ENCODE data around the gene CTBP1.

CTBP1 gene

DNA sequence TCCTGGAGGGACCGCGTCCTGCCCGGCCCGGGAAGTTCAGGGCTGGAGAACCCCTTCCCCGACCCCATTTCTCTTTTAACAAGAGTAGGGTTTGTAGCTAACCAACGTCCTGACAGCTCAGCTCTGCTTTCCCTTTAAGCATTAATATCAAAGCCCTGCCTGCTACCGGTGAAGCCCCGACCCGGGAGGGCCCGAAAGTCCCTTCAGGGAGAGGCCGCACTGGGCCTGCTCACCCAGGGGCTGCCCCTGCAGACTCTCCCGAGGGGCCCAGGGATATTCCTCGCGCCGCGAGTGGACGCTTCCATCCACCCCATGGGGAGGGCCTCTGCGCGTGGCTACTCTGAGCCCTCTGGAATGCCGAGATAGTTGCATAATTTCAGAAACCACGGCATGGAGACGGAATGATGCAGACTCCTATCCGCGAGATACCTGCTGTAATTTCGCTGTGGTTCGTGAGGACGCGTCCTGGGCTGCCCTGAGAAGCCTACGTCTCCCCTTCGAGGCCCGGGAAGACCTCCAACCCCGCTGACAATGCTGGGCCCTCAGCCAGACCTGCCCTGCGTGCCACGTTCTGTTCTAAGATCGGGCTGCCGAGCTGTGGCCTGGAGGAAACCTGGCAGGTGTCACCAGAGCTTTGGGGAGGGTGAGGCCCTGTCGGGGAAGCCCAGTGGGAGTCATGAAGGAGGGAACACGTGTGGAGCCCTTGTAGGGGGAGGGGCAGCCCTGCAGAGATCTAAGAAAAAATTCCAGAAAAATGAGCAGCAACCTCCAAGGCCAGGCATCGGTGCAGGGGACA is 999 bp upstream of the CTBP1 start:
- peak; percentile 30 for DNase-seq (ENCODE audit: low read depth)

DNA sequence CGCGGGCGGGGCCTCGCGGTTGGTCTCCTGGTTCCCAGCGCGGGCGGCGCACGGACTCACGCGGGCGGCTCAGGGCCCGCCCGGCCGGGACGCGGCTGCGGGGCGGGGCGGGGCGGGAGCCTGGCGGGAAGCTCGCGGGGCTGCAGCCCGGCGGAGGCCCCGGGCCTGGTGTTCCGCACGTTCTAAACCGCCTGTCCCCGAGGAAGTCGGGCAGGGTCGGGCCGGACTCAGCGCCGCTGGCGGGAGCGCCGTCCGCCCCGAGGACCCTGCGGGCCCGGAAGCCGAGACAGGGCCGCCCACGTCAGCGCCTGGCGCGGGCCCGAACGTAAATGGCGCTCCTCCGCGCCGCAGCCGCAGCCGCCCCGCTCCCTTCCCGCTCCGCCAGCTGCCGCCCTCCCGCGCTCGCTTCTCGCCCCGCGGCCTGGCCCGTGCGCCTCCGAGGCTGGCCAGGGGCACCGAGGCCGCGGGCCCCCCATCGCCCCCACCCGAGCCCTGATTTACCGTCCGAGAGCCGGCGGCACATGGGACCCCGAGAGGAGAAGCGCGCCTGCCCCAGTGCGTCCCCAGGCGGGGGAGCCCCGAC is 309 bp upstream of the CTBP1 start:
- peak; percentile 86 for DNase-seq (ENCODE audit: low read depth)

DNA sequence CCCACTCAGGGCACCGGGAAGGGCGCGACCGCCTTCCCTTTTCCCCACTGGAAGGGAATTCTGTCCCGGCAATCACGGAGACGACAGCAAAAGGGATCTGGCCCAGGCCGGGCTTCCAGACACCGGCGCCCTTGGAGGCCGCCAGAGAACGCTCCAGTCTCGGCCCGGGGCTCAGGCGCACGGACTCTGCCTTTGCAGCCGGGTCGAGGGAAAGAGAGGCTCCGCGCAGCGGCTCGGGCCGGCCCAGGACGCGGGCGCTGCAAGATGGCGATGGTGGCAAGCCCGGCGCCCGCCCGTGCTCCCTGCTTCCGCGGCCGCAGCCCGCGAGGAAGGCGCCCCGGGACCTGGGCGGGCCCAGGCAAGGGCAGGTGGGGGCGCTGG is 1.1 kb downstream of the CTBP1 start:
- no peak for DNase-seq (ENCODE audit: low read depth)

DNA sequence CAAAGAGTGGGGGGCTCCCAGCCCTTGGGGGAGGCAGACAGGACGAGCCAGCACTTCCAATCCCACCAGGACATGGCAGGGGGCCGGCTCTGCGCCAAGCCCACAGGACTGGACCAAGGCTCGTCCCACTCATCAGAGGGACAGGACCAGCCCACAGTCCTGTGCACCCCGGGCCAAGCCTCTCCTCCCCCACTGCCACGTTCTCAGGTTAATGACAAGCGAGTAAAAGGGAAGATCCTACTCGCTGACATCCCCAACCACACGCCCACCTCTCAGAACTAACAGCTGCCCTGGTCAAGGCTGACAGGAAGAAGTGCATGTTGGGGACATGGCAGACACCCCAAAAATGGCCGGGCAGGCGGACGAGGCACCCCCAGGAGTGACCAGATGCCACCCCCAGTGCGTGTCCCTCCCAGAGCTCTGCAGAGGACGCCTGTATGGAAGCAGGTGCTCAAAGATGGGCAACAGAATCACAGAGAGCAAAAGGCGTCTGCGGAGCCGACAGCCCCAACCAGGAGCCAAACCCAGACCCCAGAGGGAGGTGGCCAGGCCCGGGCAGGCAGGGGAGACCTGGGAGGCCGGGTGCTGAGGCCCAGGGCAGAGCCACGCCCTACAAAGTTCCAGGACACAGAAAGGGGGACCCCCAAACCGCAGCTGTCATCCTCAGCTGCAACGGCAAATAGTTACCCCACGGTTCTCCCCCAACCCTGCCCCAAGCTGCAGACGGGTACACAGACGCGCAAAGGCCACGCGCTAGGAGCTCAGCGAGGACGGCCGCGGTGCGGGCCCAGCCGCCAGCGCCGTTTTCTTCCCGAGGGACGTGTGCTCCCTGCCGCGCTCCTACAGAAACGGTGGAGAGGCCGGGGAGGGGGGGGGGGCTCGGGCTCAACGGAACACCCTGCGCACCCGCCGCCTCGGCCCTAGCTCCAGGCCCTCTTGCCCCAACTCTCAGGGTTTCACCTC is 1.7 kb downstream of the CTBP1 start:
- DNase-seq (ENCODE audit: low read depth), result peak; percentile 24

DNA sequence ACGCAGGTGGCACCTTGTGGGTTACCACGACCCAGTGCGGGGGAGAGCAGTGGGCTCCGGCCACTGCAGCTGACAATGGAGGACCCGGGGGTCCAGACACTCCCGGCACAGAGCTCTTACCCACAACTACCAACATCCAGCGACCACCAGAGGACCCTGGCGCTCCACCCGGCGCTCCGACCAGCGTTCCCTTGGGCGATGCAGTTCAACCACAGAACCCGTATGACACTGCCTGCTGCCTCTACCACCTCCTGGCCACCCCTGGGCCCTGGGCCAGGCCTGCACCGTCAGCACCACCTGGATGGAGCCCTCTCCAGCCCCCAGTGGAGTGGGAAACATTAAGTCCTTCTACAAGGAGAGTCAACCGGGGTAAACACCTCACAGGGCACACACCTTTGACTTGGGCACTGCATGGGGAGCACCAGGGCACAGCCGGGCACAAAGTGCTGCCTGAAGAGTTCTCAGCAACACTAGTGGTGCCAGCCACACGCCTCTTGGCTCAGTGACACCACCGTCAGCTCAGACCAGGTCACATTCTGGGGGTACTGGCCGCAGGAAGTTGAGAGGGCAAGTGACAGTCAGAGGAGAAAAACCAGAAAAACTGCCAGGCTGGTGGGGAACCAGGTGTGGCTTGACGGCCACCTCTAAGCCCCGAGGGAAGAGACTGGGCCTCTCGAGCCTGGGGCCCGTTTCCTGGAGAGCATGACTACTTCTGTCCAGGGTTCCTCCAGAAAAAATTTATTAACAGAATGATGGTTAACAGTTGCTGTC is 2.6 kb downstream of the CTBP1 start:
- no peak for DNase-seq (ENCODE audit: low read depth)

DNA sequence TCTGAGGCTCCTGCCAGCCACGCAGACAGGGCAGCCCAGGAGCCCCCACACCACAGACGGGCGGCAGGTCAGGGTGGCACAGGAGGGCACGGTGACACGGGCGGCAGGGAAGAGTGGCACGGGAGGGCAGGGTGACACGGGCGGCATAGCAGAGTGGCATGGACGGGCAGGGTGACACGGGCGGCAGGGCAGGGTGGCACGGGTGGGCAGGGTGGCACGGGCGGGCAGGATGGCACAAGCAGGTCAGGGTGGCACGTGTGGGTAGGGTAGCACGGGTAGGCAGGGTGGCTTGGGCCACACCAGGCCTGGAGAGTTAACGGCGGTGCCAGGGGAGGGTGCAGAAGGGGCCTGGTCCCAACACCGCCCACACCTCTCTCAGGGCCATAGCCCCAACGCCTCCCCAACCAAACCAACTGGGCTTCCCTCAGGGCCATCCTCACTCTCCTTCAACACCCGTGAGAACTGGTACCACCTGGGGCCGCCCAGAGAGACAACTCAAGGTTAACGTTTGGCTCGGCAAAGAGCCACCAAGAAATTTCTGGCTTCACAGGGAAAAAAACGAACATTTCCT is 3.4 kb downstream of the CTBP1 start:
- no peak for DNase-seq (ENCODE audit: low read depth)

DNA sequence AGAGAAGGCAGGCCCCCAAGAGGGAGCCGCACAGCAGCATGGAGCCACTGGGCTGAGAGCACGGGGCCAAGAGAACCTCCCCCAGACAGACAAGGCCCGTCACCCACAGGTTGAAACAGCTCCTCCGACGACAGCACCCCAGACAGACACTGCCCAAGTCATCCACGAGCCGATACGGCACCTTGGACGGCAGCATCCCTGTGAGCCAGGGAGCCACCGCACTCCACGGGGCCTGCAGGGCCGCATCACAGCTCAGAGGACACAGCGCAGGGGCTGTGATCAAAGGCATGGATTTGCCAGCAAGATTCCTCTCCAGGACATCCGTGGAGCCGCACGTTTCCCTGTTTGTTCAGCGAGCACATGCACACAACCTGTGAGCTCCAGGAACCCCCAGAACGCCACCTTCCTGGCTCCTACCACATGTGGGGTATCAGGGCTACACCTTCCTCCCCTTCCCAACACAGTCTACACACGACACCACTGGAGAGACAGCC is 3.9 kb downstream of the CTBP1 start:
- DNase-seq (ENCODE audit: low read depth), result no peak

DNA sequence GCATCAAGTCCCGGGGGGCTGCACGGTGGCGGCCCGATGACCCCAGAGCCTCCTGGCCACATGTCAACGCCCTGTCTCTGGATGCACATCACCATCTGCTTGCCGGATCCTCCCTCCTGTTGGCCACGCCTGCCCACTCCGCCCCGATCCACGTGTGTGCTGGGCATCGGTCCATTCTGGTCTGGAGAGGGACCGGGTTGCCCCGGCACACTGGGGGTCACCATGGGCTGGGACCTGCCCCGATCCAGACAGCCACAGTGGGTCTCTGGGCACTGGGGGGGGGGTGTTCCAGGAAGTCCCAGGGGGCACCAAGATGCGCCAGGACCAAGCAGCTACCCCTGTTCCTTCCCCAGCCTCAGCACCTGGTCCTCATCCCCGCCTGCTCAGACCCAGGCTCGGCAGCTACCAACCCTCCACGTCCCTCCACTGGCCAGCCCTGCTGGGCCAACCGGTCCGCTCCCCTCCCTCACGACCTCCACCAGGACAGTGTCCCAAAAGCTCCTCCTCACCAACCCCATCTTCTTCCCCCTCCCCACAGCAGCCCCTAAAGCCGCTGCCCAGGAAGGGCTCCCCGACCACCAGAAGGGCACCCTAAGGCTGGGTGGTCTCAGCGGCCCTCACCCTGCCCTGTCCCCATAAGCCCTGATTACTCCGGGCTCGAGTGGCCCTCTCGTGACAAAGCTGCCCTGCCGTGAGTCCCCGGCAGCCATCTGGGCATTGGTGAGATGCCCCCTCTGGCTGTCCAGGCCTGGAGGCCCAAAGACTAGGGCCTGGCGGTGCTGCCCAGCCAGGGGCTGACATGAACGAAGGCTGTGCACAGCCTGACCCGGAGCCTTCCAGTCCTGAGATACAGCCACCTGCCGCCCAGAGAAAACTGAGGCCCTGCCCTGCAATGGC is 4.6 kb downstream of the CTBP1 start:
- no peak for DNase-seq (ENCODE audit: low read depth)

DNA sequence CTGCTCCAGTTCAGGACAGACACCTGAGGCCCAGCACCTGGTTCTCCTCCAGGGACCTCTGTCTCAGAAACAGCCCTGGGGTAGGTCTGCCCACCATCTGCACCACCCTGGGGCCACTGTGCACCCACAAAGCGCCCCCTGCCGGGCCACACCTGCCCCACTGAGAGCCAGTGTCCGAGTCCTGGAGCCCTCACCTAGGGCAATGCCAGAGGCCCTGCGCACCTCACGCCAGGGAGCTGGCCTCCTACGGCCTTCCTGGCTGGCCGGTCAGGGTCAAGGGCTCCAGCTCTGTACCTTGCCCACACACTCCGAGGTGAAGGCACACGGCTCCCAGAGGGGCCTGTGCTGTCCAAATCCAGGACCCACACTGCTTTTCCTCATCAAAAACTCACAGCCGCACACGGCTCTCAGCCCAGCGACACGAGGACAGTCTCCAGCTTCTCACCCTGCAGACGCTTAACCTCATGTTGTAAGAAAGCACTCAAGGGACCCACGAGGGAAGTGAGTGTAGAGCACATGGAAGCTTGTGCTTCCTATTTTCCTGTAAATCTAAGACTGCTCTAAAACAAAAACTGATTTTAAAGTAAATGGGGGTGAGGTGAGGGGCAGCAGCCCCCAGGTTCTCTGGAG is 5.4 kb downstream of the CTBP1 start:
- DNase-seq (ENCODE audit: low read depth), result no peak

DNA sequence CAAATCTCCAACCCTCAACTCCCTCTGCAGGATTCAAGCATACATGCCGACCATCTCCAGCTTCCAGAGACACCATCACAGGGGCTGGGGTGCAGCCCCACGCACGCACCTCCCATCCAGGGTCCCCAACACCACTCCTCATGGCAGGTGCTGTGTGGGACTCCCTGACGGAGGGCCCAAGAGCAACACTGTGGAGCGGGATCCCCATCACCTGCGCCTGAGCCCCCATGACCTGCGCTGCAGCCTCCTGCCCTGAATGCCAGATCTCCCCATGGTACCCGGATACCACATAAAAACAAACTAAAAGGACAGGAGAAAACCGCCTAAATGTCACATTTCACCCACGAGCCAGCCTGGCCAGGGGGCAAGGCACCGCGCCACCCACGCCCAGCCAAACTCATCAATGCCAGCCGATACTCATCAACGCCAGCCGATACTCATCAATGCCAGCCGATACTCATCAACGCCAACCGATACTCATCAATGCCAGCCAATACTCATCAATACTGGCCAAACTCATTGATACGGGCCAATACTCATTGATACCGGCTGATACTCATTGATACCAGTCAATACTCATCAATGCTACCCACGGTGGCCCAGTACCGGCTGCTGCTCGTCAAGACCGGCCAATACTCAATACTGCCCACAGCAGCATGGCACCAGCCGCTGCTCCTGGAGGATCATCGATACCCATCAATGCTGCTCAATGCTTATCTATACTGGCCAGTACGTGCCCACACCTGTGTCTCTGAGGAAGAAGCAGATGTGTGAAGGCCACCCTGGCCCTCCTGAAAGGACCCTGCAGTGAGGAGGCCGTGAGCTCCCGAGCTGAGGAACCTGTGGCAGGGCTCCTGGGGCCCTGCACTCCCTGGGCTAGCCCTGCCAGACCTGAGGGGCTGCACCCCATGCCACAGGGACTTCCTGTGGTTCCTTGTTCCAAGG is 6.2 kb downstream of the CTBP1 start:
- DNase-seq (ENCODE audit: low read depth), result no peak

DNA sequence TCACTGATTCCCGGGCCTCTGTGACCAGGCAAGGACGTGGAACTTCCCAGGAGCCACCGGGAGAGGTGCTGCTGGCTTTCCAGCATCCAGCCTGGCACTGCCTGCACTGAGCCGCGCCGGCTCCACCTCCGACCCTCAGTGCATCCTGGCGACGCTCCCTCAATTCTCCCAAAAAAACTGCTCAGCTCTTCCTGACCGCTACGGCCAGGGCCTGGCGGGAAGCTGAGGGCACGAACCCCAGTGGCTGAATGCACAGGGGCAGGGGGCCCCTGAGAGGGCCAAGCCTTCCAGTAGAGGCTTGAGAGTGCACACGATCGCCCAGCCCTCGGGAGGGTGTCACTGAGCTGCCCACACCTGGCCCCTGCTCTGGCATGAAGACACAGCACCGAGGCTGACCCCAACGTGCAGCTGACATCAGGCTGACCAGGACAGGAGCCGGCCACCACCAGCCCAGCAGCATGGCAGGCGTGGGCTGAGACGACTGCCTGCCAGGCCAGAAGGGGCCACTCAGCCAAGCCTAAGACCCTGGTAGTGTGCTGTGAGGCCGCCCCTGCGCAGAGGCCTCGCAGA is 6.9 kb downstream of the CTBP1 start:
- no peak for DNase-seq (ENCODE audit: low read depth)

DNA sequence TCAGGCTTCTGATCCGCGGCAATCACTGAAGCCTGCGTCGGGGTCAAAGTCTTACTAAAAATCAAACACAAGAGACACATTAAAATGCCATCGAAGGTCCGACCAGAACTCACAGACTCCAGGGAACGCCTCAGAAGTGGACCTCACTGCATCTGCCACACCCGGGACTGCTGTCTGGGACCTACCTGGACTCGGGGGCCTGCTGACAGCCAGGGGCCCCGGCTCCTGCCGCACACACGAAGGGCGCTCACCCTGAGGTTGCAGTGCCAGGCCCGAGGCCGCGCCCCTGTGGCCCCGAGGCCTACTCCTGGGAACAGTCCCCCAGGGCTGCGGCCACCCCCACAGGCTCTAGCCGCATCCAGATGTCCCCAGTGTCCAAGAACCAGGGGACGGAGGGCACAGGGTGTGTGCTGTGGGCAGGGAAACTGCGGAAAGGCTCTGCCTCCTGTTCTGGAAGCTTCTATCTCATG is 7.4 kb downstream of the CTBP1 start:
- DNase-seq (ENCODE audit: low read depth), result no peak

DNA sequence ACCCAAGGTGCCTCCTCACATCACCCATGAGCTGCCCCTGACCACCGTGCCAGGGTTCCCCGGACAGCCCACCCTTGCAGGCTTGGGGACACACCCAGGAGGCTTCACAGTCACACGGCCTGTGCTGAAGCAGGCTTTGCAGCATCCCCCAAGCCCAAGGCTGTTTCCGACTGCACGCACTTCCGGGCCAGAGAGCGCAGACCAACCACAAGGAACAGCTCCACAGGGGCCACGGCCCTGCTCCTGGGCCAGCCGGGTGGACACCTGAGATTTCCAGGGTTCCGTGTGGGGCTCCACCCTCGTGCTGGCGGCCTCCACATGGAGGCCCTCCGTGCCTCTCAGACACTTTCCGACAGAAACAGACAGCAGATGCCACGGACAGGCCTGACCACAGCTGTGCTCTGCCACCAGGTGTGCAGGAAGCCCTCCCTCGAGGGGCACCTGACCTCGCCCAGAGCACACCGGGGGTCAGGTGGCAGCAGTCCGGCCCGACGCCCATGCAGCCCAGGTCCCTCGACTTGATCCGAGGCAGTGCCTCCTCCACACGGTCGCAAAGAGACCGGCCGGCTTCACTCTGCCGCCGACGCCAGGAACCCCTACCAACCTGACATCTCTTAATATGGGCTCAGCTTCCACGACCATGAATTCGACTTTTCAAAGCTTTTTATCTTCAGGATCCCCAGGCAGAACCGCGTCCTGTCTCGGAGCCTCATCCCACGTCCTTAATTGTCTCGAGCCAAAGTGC is 8.0 kb downstream of the CTBP1 start:
- no peak for DNase-seq (ENCODE audit: low read depth)

DNA sequence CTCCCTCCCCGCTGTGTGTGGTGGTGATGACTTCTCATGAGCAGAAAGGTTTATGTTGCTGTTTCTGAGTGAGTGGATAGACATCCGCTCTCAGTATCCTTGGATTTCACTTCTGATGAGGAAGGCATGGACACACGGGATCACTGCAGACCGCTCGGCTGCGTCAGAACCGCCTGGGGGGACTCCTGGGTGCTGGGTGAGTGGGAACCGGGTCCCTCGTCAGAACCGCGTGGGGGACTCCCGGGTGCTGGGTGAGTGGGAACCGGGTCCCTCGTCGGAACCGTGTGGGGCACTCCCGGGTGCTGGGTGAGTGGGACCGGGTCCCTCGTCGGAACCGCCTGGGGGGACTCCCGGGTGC is 9.0 kb downstream of the CTBP1 start:
- no peak for DNase-seq (ENCODE audit: low read depth)

DNA sequence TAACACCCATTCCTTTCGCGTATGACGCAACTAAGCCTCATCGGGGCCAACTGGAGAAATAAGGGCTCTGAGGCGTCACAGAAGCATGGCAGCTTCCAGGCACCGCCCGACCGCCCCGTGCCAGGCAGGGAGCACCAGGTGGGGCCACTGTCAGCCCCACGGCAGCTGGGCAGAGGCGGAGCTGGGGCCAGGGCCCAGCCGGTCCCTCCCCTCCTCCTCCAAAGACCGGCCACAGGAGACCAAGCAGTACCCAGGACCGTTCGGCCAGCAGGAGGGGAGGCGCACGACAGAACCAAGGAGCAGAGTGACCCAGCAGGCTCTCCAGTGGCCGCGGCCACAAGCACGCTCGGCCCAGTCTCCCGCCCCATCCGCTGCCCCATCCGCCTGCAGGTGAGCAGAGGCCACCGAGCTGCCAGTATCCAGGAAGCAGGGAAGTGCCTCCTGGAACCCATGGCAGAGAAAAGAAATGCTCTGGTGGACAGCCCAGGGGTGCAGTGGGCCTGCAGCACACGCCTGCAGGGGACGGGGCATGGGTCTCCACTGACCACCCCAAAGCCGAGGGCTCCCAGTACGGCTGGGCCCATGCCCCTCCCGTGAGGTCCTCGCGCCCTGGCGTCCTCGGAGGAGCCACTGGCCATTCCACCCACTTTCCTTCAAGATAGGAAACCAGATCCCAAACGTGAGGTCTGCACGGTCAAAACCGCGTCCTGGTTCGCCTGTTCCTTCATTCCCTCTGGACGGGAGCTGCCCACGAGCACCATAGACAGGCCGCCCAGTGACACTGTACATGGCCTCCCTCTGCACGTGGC is 9.6 kb downstream of the CTBP1 start:
- DNase-seq (ENCODE audit: low read depth), result no peak

DNA sequence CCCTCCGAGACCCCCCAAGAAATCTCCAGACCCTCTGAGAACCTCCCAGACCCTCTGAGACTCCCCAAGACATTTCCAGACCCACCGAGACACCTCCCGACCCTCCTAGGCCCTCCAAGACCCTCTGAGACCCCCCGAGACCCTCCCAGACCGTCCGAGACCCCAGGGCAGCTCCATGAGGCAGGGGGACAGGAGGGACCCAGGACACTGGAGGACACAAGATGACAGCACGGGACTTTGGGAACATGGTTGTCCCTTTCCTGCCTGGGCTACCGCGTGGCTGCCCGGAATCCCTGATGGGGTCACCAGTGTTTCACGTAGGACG is 10.3 kb downstream of the CTBP1 start:
- DNase-seq (ENCODE audit: low read depth), result no peak

Data from EH (cell line).